ENCODE results near the gene UBR2. TPM values are rescaled to one million over a fixed set of nuclear protein-coding genes. Genes with fewer than 3 reads are reported as not detected.
"Not testable (repeated sequence)": the region's sequence is repeated elsewhere in the genome, so short reads cannot be mapped to it uniquely, and the experiment has no call there.

The UBR2 gene
- total RNA-seq, 1 donor from 2014 or later: 22.5 TPM

- peak; percentile 15 to 89 for DNase-seq (ENCODE audit: low read depth in 2 of 2)
These were observed 128.5 kb downstream of the UBR2 start for GRCh38 chr6:42692137-42692911.

DNA sequence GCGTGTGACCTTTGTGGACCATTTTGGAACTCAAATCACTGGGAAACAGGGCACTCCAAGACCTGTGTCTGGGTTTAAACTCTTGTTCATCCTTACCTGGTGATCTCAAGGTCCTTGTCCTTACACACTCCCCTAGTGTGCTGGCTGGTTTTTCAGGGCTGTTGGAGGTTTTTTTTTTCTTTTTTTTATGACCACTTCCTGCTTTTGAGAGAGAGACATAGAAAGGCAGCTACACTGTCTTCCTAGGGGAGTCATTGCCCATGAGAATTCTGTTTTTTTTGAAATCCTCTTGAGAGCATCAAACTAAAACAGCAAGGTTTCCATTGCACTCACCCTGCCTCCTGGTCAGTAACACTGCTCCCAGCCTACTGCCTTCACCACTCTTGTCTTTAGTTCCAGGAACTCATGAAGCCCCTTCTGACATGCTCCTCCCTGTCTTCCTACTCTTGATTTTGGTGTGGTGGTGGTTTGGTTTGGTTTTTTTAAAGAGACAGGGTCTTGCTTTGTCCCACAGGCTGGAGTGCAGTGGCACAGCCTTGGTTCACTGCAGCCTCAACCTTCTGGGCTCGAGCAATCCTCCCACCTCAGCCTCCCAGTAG, 130.0 kb downstream of the UBR2 start:
- no peak for DNase-seq (ENCODE audit: low read depth in 2 of 2)

DNA sequence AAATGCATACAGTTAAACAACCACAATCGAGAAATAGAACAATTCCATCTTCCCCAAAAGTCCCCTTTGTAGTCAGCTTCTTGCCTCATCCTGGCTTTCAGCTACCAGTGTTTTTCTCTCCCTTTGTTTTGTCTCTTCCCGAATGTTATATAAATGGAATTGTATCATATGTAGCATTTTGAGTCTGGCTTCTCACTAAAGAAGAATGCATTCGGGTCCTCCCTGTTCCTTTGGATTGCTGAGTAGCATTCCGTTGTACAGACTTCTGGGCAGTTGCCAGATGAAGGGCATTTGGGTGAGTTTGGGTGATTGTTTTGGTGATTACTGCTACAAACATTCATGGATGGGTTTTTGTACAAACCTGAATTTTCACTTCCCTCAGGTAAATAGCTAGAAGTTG, 130.8 kb downstream of the UBR2 start:
- peak in 1 of 2 donors; percentile 50 for DNase-seq (ENCODE audit: low read depth in 2 of 2)

DNA sequence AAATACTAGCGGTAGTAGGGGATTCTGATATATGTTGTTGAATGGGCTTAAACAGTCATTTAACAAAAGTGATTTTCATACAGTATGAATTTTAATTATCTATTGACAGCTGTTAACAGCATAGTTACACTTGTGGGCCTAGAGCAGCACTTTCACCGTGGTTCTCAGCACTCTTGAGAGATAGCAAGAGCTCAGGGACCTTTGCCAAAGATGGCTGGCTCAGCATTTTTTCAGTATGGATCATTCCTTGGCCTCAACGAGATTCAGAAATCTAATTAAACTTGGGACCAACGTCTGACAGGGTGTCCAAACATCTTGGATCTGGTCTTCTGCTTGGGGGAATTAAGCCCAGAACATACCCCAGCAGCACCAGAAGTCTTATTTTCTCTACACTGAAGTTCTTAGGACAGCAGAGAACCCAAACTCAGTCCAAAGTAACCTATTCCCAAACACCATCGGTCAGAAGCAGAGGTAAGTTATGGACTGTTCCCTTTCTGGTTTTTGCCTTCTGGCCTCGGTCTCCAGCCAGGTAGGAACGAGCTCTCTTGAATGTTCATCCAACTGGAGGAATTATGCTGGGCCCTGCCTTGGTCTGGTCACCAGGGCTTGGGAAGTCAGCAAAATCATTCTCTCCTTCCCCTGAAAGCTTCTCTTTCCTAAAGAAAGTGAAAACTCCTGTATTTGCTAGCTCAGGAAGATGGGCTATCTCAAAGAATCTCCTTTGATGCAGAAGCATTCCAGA, 132.9 kb downstream of the UBR2 start:
- DNase-seq (ENCODE audit: low read depth in 2 of 2): no peak

DNA sequence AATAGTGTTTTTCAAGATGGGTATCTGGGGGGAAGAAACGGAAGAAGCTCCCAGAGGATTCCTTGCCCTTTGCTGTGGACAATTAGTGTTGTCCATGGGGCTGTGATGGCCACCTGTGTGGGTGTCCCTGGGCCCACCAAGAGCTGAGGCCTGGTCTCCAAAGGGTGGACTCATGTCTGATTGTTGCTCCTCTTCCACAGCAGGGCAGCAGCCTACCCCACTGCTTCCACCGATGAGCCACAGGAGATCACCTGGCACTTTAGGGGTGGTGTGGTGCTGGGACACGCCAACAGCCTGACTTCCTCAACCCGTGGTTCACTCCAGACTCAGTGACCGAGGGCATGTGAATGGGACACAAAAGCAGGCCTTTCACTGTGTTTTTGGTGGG, 133.4 kb downstream of the UBR2 start:
- DNase-seq (ENCODE audit: low read depth in 2 of 2): no peak

GRCh38 chr6:42698217-42698616, 134.4 kb downstream of the UBR2 start:
- no peak for DNase-seq (ENCODE audit: low read depth in 2 of 2)

- DNase-seq (ENCODE audit: low read depth in 2 of 2): peak in 1 of 2 donors; percentile 86
These were observed 138.4 kb downstream of the UBR2 start for GRCh38 chr6:42702200-42702599.

DNA sequence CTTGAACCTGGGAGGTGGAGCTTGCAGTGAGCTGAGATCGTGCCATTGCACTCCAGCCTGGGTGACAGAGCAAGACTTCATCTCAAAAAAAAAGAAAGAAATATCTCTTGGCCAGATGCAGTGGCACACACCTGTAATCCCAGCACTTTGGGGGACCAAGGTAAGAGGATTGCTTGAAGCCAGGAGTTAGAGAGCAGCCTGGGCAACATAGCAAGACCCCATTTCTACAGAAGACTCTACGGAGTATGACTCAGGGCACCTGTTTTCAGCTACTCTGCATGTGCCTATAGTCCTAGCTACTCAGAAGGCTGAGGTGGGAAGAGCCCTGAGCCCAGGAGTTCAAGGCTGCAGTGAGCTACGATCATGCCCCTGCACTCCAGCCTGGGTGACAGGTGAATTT, 139.0 kb downstream of the UBR2 start:
- DNase-seq (ENCODE audit: low read depth in 2 of 2): not testable (repeated sequence)

GRCh38 chr6:42704251-42704936, 140.6 kb downstream of the UBR2 start:
- DNase-seq (ENCODE audit: low read depth in 2 of 2): peak in 1 of 2 donors; percentile 80

DNA sequence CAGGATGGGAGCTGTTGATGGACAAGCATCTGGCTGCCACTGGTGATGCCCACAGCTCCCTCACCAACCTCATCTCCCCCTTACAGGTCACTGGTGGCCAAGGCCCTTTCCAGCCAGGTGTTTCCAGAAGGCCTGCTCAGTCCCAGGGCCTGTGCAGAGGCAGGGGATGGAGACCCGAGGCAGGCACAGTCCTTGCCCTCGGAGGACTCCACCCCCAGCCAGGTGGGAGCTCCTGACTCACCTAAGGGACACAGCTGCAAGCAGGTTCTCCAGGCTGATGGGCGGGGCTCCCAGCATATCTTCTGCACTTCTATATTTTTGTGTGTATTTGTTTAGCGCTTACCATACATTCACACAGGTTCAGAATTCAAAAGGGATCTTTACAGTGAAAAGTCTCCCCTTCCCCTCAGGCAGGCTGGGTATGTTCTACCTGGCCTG, 141.1 kb downstream of the UBR2 start:
- DNase-seq (ENCODE audit: low read depth in 2 of 2): no peak

- no peak for DNase-seq (ENCODE audit: low read depth in 2 of 2)
These were observed 143.8 kb downstream of the UBR2 start for GRCh38 chr6:42707595-42707994.

GRCh38 chr6:42708096-42708495, 144.3 kb downstream of the UBR2 start:
- no peak for DNase-seq (ENCODE audit: low read depth in 2 of 2)

GRCh38 chr6:42709871-42710270, 146.0 kb downstream of the UBR2 start:
- DNase-seq (ENCODE audit: low read depth in 2 of 2): no peak

GRCh38 chr6:42710316-42710715, 146.5 kb downstream of the UBR2 start:
- DNase-seq (ENCODE audit: low read depth in 2 of 2): no peak

- no peak for DNase-seq (ENCODE audit: low read depth in 2 of 2)
These were observed 148.1 kb downstream of the UBR2 start for GRCh38 chr6:42711930-42712329.

DNA sequence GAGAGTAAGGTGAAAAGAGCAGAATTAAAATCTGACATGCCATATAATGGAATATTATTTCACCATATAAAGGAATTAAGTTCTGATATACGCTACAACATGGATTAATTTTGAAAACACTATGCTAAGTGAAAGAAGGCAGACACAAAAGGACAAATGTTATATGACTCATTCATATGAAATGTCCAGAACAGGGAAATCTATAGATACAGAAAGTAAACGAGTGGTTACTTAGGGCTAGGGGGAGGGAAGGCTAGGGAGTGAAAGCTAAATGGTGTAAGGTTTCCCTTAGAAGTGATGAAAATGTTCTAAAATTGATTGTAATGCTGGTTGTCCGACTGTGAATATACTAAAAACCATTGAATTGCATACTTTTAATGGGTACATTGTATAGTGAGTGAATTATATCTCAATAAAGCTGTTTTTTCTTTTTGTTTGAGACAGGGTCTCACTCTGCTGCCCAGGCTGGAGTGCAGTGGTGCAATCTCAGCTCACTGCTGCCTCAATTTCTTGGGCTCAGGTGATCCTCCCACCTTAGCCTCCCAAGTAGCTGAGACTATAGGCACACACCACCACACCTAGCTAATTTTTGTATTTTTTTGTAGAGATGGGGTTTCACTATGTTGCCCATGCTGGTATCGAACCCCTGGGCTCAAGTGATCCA, 150.4 kb downstream of the UBR2 start:
- peak in 1 of 2 donors; percentile 56 for DNase-seq (ENCODE audit: low read depth in 2 of 2)

- DNase-seq (ENCODE audit: low read depth in 2 of 2): no peak
These were observed 152.0 kb downstream of the UBR2 start for GRCh38 chr6:42715871-42716270.

DNA sequence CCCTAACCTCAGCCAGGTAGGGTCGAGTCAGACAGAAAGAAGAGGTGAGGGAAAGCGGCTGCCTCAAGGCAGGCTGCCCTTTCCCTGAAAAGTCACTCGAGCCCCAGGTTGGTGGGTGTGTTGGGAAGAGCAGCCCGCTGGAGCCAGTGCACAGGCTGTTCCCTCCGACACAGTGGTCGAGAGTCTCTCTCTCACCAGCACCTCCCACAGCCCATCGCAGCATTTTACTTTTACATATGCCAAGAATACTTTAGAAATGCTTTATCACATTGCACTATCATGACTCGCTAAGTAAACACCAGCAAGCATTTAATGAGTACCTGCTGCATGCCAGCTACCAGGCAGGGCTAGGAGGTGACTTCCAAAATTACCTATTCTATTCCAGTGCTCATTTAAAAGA, 156.9 kb downstream of the UBR2 start:
- peak in 1 of 2 donors; percentile 59 for DNase-seq (ENCODE audit: low read depth in 2 of 2)

- no peak for DNase-seq (ENCODE audit: low read depth in 2 of 2)
These were observed 158.7 kb downstream of the UBR2 start, which contains the start of gene PRPH2 for GRCh38 chr6:42722497-42722896. TSS of gene PRPH2 (minus strand) at chr6:42722597. CDS start at chr6:42722334, 263 bp downstream.

DNA sequence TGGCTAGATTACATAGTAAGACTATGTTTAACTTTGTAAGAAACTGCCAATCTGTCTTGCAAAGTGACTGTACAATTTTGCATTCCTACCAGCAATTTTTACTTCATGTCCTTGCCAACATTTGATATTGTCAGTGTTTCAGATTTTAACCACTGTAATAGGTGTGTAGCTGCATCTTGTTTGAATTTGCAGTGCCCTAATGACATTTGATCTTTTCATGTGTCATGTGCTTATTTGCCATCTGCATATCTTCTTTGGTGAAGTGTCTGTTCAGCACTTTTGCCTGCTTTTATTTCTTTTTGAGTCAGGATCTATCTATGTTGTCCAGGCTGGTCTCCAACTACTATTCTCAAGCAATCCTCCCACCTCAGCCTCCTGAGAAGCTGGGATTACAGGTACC, 161.0 kb downstream of the UBR2 start:
- DNase-seq (ENCODE audit: low read depth in 2 of 2): no peak

DNA sequence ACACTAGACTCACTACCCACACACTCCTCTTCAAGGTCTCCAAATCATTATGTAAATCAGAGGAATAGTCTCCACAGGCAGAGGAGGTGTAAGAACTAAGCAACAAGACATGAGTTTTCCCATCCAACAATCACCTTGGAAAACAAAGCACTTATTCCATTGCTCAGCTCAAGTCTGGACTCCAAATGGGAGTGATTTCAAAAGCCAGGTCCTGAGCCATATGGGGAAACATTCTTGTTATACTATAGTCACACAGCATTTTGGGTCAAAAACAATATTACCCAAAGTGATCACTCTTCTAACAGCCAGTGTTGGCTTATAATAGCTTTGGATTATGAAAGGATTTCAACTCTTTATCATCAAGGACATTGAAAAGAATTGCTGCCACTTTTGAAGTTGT, 162.2 kb downstream of the UBR2 start:
- DNase-seq (ENCODE audit: low read depth in 2 of 2): no peak

All from dermis microvascular lymphatic vessel endothelial cell (primary cell).